H1 (cell line): ENCODE results near the gene INPP5A. TPM values are rescaled to one million over a fixed set of nuclear protein-coding genes. Genes with fewer than 3 reads are reported as not detected.

Source experiments
- CTCF ChIA-PET: fragments of 300-600 bp; sonication (Branson Sonifier 250); formaldehyde crosslinking; loops from one replicate; lab custom pipeline; 2021; ENCODE audit not compliant: partially characterized antibody; lab: Charles Lee
- POLR2A ChIA-PET: fragments of 300-600 bp; sonication (Branson Sonifier 250); formaldehyde crosslinking; loops from one replicate; lab custom pipeline; 2021; ENCODE audit warnings: inconsistent platforms; ENCODE audit not compliant: partially characterized antibody; lab: Charles Lee
- DNase-seq, 2 experiments: peaks; one replicate each; pipeline versions ENCODE4 v3.0.0 to v3.0.0-alpha.2; 2010 to 2022; ENCODE audit warnings: low spot score in 2 of 2, low read depth in 1 of 2, mixed read lengths in 1 of 2
- FAIRE-seq: peaks from 2 replicates; lab custom pipeline; 2011; peaks lifted over from hg19 to GRCh38; lab: Jason Lieb, UNC
- H2AFZ ChIP-seq: 2 replicates; pipeline ENCODE4 v1.8.1; 2012; ENCODE audit warnings: low read length, inconsistent platforms
- H2AK5ac ChIP-seq: 2 replicates; pipeline ENCODE4 v1.6.1; 2013; ENCODE audit warnings: low read depth, low read length
- H2BK120ac ChIP-seq: replicated peaks from 2 replicates; pipeline ENCODE3; 2013; ENCODE audit warnings: low read depth, low read length, inconsistent platforms
- H2BK12ac ChIP-seq: 2 replicates; pipeline ENCODE4 v1.6.1; 2013; ENCODE audit warnings: low read depth, low read length
- H2BK15ac ChIP-seq: 2 replicates; pipeline ENCODE4 v1.6.1; 2013; ENCODE audit warnings: low read length
- H2BK20ac ChIP-seq: 2 replicates; pipeline ENCODE4 v1.6.1; 2013; ENCODE audit warnings: low read length
- H2BK5ac ChIP-seq: 2 replicates; pipeline ENCODE4 v1.6.1; 2013; ENCODE audit warnings: low read depth, low read length
- H3K14ac ChIP-seq: 2 replicates; pipeline ENCODE4 v1.6.1; 2013; ENCODE audit warnings: inconsistent platforms; ENCODE audit not compliant: insufficient read length
- H3K18ac ChIP-seq: 2 replicates; pipeline ENCODE4 v1.6.1; 2013; ENCODE audit warnings: low read length; ENCODE audit errors: extremely low read depth
- H3K23ac ChIP-seq: 2 replicates; pipeline ENCODE4 v1.6.1; 2013; ENCODE audit warnings: inconsistent platforms; ENCODE audit not compliant: insufficient read length
- H3K23me2 ChIP-seq: 2 replicates; pipeline ENCODE4 v1.6.1; 2013; ENCODE audit warnings: low read depth, low read length
- H3K27ac ChIP-seq: 2 replicates; pipeline ENCODE4 v1.6.1; 2011; ENCODE audit warnings: low read depth, low read length, inconsistent platforms
- H3K27me3 ChIP-seq, 4 experiments: replicated peaks in 1 of 4; 1 replicate in 1 of 4; 2 replicates in 3 of 4; pipeline versions ENCODE4 v1.6.1 to v1.8.1; 2011 to 2013; ENCODE audit warnings: low read length in 3 of 4, mild to moderate bottlenecking in 3 of 4, inconsistent platforms in 2 of 4, mixed read lengths in 2 of 4, moderate library complexity in 1 of 4; ENCODE audit not compliant: control insufficient read depth in 3 of 4, insufficient read depth in 3 of 4; ENCODE audit errors: extremely low read depth in 1 of 4
- H3K36me3 ChIP-seq, 4 experiments: 2 replicates each; pipeline versions ENCODE4 v1.6.1 to v1.8.1; 2011 to 2013; ENCODE audit warnings: mild to moderate bottlenecking in 4 of 4, low read length in 3 of 4, moderate library complexity in 2 of 4, control low read depth in 1 of 4, inconsistent platforms in 1 of 4; ENCODE audit not compliant: insufficient read depth in 4 of 4, control insufficient read depth in 2 of 4
- H3K4ac ChIP-seq: replicated peaks from 2 replicates; pipeline ENCODE3; 2013; ENCODE audit warnings: low read length, low read depth, mixed read lengths, inconsistent platforms; ENCODE audit not compliant: insufficient read length
- H3K4me1 ChIP-seq, 4 experiments: replicated peaks in 1 of 4; 1 replicate in 1 of 4; 2 replicates in 3 of 4; pipeline versions ENCODE4 v1.6.1 to v1.8.1; 2011 to 2013; ENCODE audit warnings: low read length in 3 of 4, inconsistent platforms in 2 of 4, mixed read lengths in 1 of 4; ENCODE audit not compliant: insufficient read depth in 4 of 4, control insufficient read depth in 3 of 4
- H3K4me2 ChIP-seq, 2 experiments: 2 replicates each; pipeline versions ENCODE4 v1.6.1 to v1.8.1; 2011 to 2013; ENCODE audit warnings: low read depth in 2 of 2, low read length in 2 of 2, control low read depth in 1 of 2, inconsistent platforms in 1 of 2, mild to moderate bottlenecking in 1 of 2; ENCODE audit not compliant: insufficient read depth in 1 of 2
- H3K4me3 ChIP-seq, 4 experiments: fragments of 200-600, 300-600 bp in 1 of 4; sonication (generic), shearing (Covaris generic), sonication (Bioruptor Twin) in 1 of 4; 2 replicates each; pipeline versions ENCODE4 v1.5.1 to v1.8.1; 2011 to 2016; ENCODE audit warnings: low read length in 4 of 4, low read depth in 3 of 4, control low read depth in 2 of 4, inconsistent platforms in 2 of 4, mild to moderate bottlenecking in 2 of 4, mixed read lengths in 1 of 4, moderate library complexity in 1 of 4; ENCODE audit not compliant: insufficient read depth in 2 of 4; ENCODE audit errors: extremely low read depth in 1 of 4
- H3K56ac ChIP-seq: replicated peaks from 2 replicates; pipeline ENCODE3; 2013; ENCODE audit warnings: low read depth, mild to moderate bottlenecking, mixed read lengths, low read length, inconsistent platforms; ENCODE audit not compliant: insufficient read length
- H3K79me1 ChIP-seq: 2 replicates; pipeline ENCODE4 v1.6.1; 2013; ENCODE audit warnings: low read depth, low read length, control low read depth
- H3K79me2 ChIP-seq, 2 experiments: 2 replicates each; pipeline versions ENCODE4 v1.6.1 to v1.8.1; 2012 to 2013; ENCODE audit warnings: low read length in 2 of 2, mild to moderate bottlenecking in 2 of 2, inconsistent platforms in 1 of 2; ENCODE audit not compliant: insufficient read depth in 2 of 2, control insufficient read depth in 1 of 2
- H3K9ac ChIP-seq, 4 experiments: replicated peaks in 1 of 4; 1 replicate in 1 of 4; 2 replicates in 3 of 4; pipeline versions ENCODE4 v1.6.1 to v1.8.1; 2011 to 2013; ENCODE audit warnings: low read depth in 3 of 4, low read length in 3 of 4, control low read depth in 2 of 4, mild to moderate bottlenecking in 2 of 4, moderate library complexity in 2 of 4, inconsistent platforms in 1 of 4; ENCODE audit errors: extremely low read depth in 1 of 4
- H3K9me3 ChIP-seq, 2 experiments: 2 replicates each; pipeline versions ENCODE4 v1.6.1 to v1.8.1; 2012 to 2013; ENCODE audit warnings: mild to moderate bottlenecking in 2 of 2, moderate library complexity in 2 of 2, control low read depth in 1 of 2, inconsistent platforms in 1 of 2, low read depth in 1 of 2, low read length in 1 of 2, mixed read lengths in 1 of 2; ENCODE audit not compliant: insufficient read depth in 2 of 2
- H4K20me1 ChIP-seq, 2 experiments: replicated peaks in 1 of 2; 2 replicates each; pipeline versions ENCODE3 to v1.8.1; 2011 to 2013; ENCODE audit warnings: inconsistent platforms in 2 of 2, low read length in 2 of 2, mild to moderate bottlenecking in 1 of 2; ENCODE audit not compliant: insufficient read depth in 2 of 2, control insufficient read depth in 1 of 2
- H4K5ac ChIP-seq: 2 replicates; pipeline ENCODE4 v1.6.1; 2013; ENCODE audit warnings: low read length, low read depth, mixed read lengths, inconsistent platforms; ENCODE audit not compliant: insufficient read length
- H4K8ac ChIP-seq: 2 replicates; pipeline ENCODE4 v1.8.0; 2013; ENCODE audit warnings: mild to moderate bottlenecking, moderate library complexity, low read length, inconsistent platforms; ENCODE audit not compliant: insufficient read depth; ENCODE audit errors: extremely low read depth
- H4K91ac ChIP-seq: replicated peaks from 2 replicates; pipeline ENCODE3; 2013; ENCODE audit warnings: low read length, mixed read lengths, inconsistent platforms; ENCODE audit not compliant: insufficient read length
- ASH2L ChIP-seq: fragments of 200-600, 300-600 bp; sonication (generic); IDR thresholded peaks from one replicate; pipeline ENCODE4 v1.7.1; 2017; ENCODE audit warnings: low read length
- GTF2F1 ChIP-seq: IDR thresholded peaks from 2 replicates; pipeline ENCODE4 v1.6.1; 2012; ENCODE audit warnings: low read depth, low read length, improper control_type of control experiment, borderline replicate concordance
- KDM1A ChIP-seq: fragments of 200-600, 300-600 bp; sonication (generic); IDR thresholded peaks from 2 replicates; pipeline ENCODE4 v1.7.1; 2016; ENCODE audit warnings: mild to moderate bottlenecking, low read length, borderline replicate concordance
- NRF1 ChIP-seq: IDR thresholded peaks from 2 replicates; pipeline ENCODE4 v1.6.1; 2011; ENCODE audit warnings: mild to moderate bottlenecking, low read depth, low read length, improper control_type of control experiment
- RFX5 ChIP-seq: IDR thresholded peaks from 2 replicates; pipeline ENCODE4 v1.6.1; 2011; ENCODE audit warnings: low read depth, low read length, improper control_type of control experiment, borderline replicate concordance
- RXRA ChIP-seq: IDR thresholded peaks from 2 replicates; pipeline ENCODE4 v1.6.1; 2011; ENCODE audit warnings: low read depth, mild to moderate bottlenecking, low read length, moderate library complexity; ENCODE audit not compliant: insufficient read depth
- SP1 ChIP-seq: IDR thresholded peaks from 2 replicates; pipeline ENCODE4 v1.6.1; 2011; ENCODE audit warnings: low read depth, low read length
- SP2 ChIP-seq: IDR thresholded peaks from 2 replicates; pipeline ENCODE4 v1.6.1; 2012; ENCODE audit warnings: mild to moderate bottlenecking, low read length, inconsistent platforms
- TAF1 ChIP-seq: IDR thresholded peaks from 2 replicates; pipeline ENCODE4 v1.6.1; 2011; ENCODE audit warnings: mild to moderate bottlenecking, low read depth, low read length
- TEAD4 ChIP-seq: IDR thresholded peaks from 2 replicates; pipeline ENCODE4 v1.6.1; 2012; ENCODE audit warnings: low read depth, low read length, inconsistent platforms, mixed read lengths
- YY1 ChIP-seq: IDR thresholded peaks from 2 replicates; pipeline ENCODE4 v1.6.1; 2011; ENCODE audit warnings: low read depth, mild to moderate bottlenecking, low read length
- WGBS, 2 experiments: shearing (Covaris generic) in 1 of 2; methylation state at CpG; one replicate each; pipeline versions ENCODE4 v1.1.6 to v1.1.7; 2013 to 2015; ENCODE audit warnings: low lambda C conversion rate in 2 of 2, mixed read lengths in 2 of 2, inconsistent platforms in 1 of 2, low coverage in 1 of 2, missing lambda C conversion rate in 1 of 2; ENCODE audit not compliant: insufficient replicate concordance in 2 of 2, insufficient coverage in 1 of 2, insufficient read length in 1 of 2; ENCODE audit errors: extremely low coverage in 1 of 2, missing lambda C conversion rate in 1 of 2; 5-methylcytosine and 5-hydroxymethylcytosine counted together
- polyA plus RNA-seq, 7 experiments: library from polyadenylated mRNA; depleted of rRNA in 3 of 7; stranded (reverse) in 5 of 7; unstranded in 2 of 7; fragments of >200 nt in 5 of 7; fragments of 200-250 nt in 2 of 7; gene quantifications; 1 replicate in 5 of 7; 2 replicates in 1 of 7; 4 replicates in 1 of 7; pipeline versions ENCODE4 v1.2.1 to v1.2.3, GENCODE V29; 2011 to 2013; ENCODE audit warnings: missing spikeins in 2 of 7, mixed read lengths in 2 of 7
- total RNA-seq: library from RNA; stranded (reverse); fragmentation: NEBNext Ultra II Directional; extraction: Animal tissue kit (Norgen Biotek cat#: 25700); gene quantifications from 2 replicates; pipeline ENCODE4 v1.2.1, GENCODE V29; 2021
- TF ChIP-seq, protein P1 (sequence below), 3 experiments: IDR thresholded peaks; 1 replicate in 2 of 3; 2 replicates in 1 of 3; pipeline versions ENCODE4 v1.5.1 to v1.6.1; 2011; ENCODE audit warnings: low read length in 3 of 3, mild to moderate bottlenecking in 3 of 3, inconsistent platforms in 2 of 3, low read depth in 1 of 3, moderate library complexity in 1 of 3; ENCODE audit not compliant: insufficient read depth in 1 of 3; ENCODE audit errors: control extremely low read depth in 1 of 3

INPP5A gene
- total and polyA plus RNA-seq, 2 of the 8 experiments (the other 6 are each of a cell fraction or from before 2014, with no cell fraction given), result 19.7 to 27.5 TPM

DNA sequence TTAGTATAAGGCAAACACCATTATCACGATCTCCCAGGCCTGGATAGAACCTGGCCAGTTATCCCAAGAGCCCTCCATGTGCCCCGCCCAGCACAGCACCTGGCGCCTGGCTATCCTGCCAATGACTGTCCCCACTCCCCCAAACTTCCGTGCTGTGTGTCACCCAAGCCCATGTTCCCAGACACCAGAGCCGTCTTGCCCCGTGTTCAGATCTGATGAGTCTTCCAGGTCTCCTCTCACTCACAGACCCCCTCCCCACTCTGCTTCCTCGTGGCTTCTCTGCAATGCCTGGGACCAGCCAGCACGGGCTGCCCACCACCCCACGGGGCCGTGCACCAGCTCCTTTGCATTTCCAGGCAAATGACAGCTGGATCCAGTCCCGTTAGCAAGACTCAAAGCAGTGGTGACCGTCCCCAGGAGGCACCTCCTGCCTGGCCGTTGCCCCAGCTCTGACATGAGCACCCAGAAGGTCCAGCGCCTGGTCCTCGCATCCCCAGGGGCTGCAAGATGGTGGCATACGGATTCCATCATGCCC, 43.8 kb upstream of the INPP5A start:
- FAIRE-seq (no peak), DNase-seq (no peak)
- H2BK12ac ChIP-seq, result no peak overlapping the region

More for the DNA sequence above, 43.8 kb upstream of the INPP5A start:
- no peak overlapping the region for H2BK20ac ChIP-seq
- H4K20me1 ChIP-seq, result peaks cover 0 to 1% of the 10 kb centered on the region in 2 experiments
- H2BK15ac ChIP-seq, result no peak overlapping the region
- no peaks in the 10 kb centered on the region for H3K4me1 ChIP-seq
- no peak overlapping the region for H2AFZ ChIP-seq
- no peak overlapping the region for H4K91ac ChIP-seq
- H3K23me2 ChIP-seq, result no peaks in the 10 kb centered on the region; the same call in 1 of the 2 replicates
- H2BK120ac ChIP-seq, result no peak overlapping the region
- H3K79me2 ChIP-seq, result no peaks in the 10 kb centered on the region
- no peak overlapping the region for H4K8ac ChIP-seq
- no peak overlapping the region for H4K5ac ChIP-seq
- no peak overlapping the region for H3K4me3 ChIP-seq
- no peak overlapping the region for H3K18ac ChIP-seq
- CTCF ChIA-PET, result interaction anchor here (0.6 to 0.8 kb wide), 2 partner anchors 20 to 28 kb away, joined by 3 read pairs; no protein-coding TSS in a partner anchor
- H3K9ac ChIP-seq, result no peak overlapping the region
- H3K27ac ChIP-seq, result no peak overlapping the region
- no peak overlapping the region for H3K23ac ChIP-seq
- H3K79me1 ChIP-seq, result no peaks in the 10 kb centered on the region
- H3K4me2 ChIP-seq, result no peak overlapping the region
- H3K56ac ChIP-seq, result no peak overlapping the region
- H3K36me3 ChIP-seq, result no peaks in the 10 kb centered on the region
- WGBS, 2 experiments, result 91% methylated on average over 16 of the region's 16 CpGs; no CpG with 5 or more reads in 1 of the 2 experiments
- H3K27me3 ChIP-seq, result no peaks in the 10 kb centered on the region
- H3K4ac ChIP-seq, result no peak overlapping the region
- H3K9me3 ChIP-seq, result peaks cover 0 to 15% of the 10 kb centered on the region in 2 experiments; a peak in 1 of 4 replicates
- H3K14ac ChIP-seq, result no peak overlapping the region
- no peak for TF ChIP-seq TAF1
- TF ChIP-seq RFX5, result no peak
- no peak for TF ChIP-seq ASH2L
- TF ChIP-seq YY1, result no peak
- TF ChIP-seq, protein P1, sequence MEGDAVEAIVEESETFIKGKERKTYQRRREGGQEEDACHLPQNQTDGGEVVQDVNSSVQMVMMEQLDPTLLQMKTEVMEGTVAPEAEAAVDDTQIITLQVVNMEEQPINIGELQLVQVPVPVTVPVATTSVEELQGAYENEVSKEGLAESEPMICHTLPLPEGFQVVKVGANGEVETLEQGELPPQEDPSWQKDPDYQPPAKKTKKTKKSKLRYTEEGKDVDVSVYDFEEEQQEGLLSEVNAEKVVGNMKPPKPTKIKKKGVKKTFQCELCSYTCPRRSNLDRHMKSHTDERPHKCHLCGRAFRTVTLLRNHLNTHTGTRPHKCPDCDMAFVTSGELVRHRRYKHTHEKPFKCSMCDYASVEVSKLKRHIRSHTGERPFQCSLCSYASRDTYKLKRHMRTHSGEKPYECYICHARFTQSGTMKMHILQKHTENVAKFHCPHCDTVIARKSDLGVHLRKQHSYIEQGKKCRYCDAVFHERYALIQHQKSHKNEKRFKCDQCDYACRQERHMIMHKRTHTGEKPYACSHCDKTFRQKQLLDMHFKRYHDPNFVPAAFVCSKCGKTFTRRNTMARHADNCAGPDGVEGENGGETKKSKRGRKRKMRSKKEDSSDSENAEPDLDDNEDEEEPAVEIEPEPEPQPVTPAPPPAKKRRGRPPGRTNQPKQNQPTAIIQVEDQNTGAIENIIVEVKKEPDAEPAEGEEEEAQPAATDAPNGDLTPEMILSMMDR (IDR thresholded peaks at IDR 0.05; ENCODE audit: control extremely low read depth in 1 of 3, insufficient read depth in 1 of 3, low read depth in 1 of 3, low read length in 3 of 3), result no peak
- TF ChIP-seq GTF2F1, result no peak
- no peak for TF ChIP-seq TEAD4
- no peak for TF ChIP-seq KDM1A
- TF ChIP-seq NRF1, result no peak
- TF ChIP-seq SP2, result no peak
- no peak for TF ChIP-seq SP1
- TF ChIP-seq RXRA, result no peak
- POLR2A ChIA-PET, result interaction anchor here (1.5 kb wide), 1 partner anchor 14 kb away, joined by 3 read pairs; no protein-coding TSS in a partner anchor
- no peak overlapping the region for H2BK5ac ChIP-seq
- no peak overlapping the region for H2AK5ac ChIP-seq
